Activated CD4-positive, alpha-beta T cell treated with anti-CD3 and anti-CD28 coated beads, Interleukin-2, amount 10 ng/mL, durations not matched to agents 7 days and 5 days (primary cell): ENCODE results near the gene CD180. TPM values are rescaled to one million over a fixed set of nuclear protein-coding genes. Genes with fewer than 3 reads are reported as not detected.
A peak's percentile ranks its signal among the peaks of the same experiment; 100 is the strongest.

ENCODE experiments used
- CTCF ChIA-PET: fragments of 350-600 bp; sonication (Branson Sonifier 250); formaldehyde crosslinking; loops from one replicate; lab custom pipeline; 2021; ENCODE audit warnings: antibody characterized with exemption; lab: Charles Lee
- POLR2A ChIA-PET: fragments of 350-600 bp; sonication (Branson Sonifier 250); formaldehyde crosslinking; loops from one replicate; lab custom pipeline; 2021; ENCODE audit warnings: antibody characterized with exemption; lab: Charles Lee
- DNase-seq: peaks from one replicate; pipeline ENCODE4 v3.0.0-alpha.2; 2020
- H3K27ac Mint-ChIP-seq: one replicate; pipeline ENCODE4 v1.8.0; 2021; ENCODE audit warnings: mild to moderate bottlenecking, moderate library complexity, mixed read lengths
- H3K27me3 Mint-ChIP-seq: one replicate; pipeline ENCODE4 v1.8.0; 2021; ENCODE audit warnings: mixed read lengths
- H3K36me3 Mint-ChIP-seq: one replicate; pipeline ENCODE4 v1.8.0; 2021; ENCODE audit warnings: low read depth, mixed read lengths
- H3K4me1 Mint-ChIP-seq: one replicate; pipeline ENCODE4 v1.8.0; 2021; ENCODE audit warnings: mixed read lengths
- H3K4me3 Mint-ChIP-seq: one replicate; pipeline ENCODE4 v1.8.0; 2021; ENCODE audit warnings: mild to moderate bottlenecking, moderate library complexity, mixed read lengths
- H3K9me3 Mint-ChIP-seq: one replicate; pipeline ENCODE4 v1.8.0; 2021; ENCODE audit warnings: mixed read lengths
- total RNA-seq, 2 experiments: library from RNA; stranded (reverse); gene quantifications; one replicate each; pipeline ENCODE4 v1.2.3, GENCODE V29; 2021

CD180 gene
- total RNA-seq, 2 experiments from 2014 or later: 0.17 TPM

- DNase-seq: no peak
- no peak overlapping the region for H3K27ac Mint-ChIP-seq
- peaks cover 57% of the 10 kb centered on the region for H3K4me1 Mint-ChIP-seq
- no peak overlapping the region for H3K4me3 Mint-ChIP-seq
- CTCF ChIA-PET: interaction anchor here (2.6 to 24.7 kb wide), 2 partner anchors 11 to 32 kb away, joined by 14 to 350 read pairs; no protein-coding TSS in a partner anchor
- POLR2A ChIA-PET: no interaction called here
- H3K27me3 Mint-ChIP-seq: no peaks in the 10 kb centered on the region
- peaks cover 45% of the 10 kb centered on the region for H3K36me3 Mint-ChIP-seq
- H3K9me3 Mint-ChIP-seq: peaks cover 34% of the 10 kb centered on the region
These were observed 958 bp downstream of the CD180 start for GRCh38 chr5:67195406-67196275.

GRCh38 chr5:67194166-67194565 is 2.4 kb downstream of the CD180 start:
- H3K4me3 Mint-ChIP-seq: no peak overlapping the region
- peaks cover 30% of the 10 kb centered on the region for H3K9me3 Mint-ChIP-seq
- DNase-seq: no peak
- no peaks in the 10 kb centered on the region for H3K27me3 Mint-ChIP-seq
- no peak overlapping the region for H3K27ac Mint-ChIP-seq
- ChIA-PET POLR2A (no interaction called here), CTCF (no interaction called here)
- peaks cover 55% of the 10 kb centered on the region for H3K4me1 Mint-ChIP-seq
- H3K36me3 Mint-ChIP-seq: peaks cover 38% of the 10 kb centered on the region

- Mint-ChIP-seq H3K36me3 (peaks cover 31% of the 10 kb centered on the region), H3K4me3 (no peak overlapping the region), H3K4me1 (peaks cover 55% of the 10 kb centered on the region), H3K27ac (peak overlapping the region; percentile 28), H3K27me3 (no peaks in the 10 kb centered on the region), H3K9me3 (peaks cover 24% of the 10 kb centered on the region)
- no peak for DNase-seq
- POLR2A ChIA-PET: no interaction called here
- CTCF ChIA-PET: interaction anchor here (0.9 to 3.2 kb wide), 5 partner anchors 9 to 27 kb away, joined by 3 to 19 read pairs (median 4); no protein-coding TSS in a partner anchor
These were observed 3.2 kb downstream of the CD180 start for GRCh38 chr5:67193439-67193807.

GRCh38 chr5:67192719-67193438 is 3.7 kb downstream of the CD180 start:
- DNase-seq: no peak
- peaks cover 30% of the 10 kb centered on the region for H3K36me3 Mint-ChIP-seq
- H3K27me3 Mint-ChIP-seq: no peaks in the 10 kb centered on the region
- H3K4me1 Mint-ChIP-seq: peaks cover 55% of the 10 kb centered on the region
- peaks cover 21% of the 10 kb centered on the region for H3K9me3 Mint-ChIP-seq
- ChIA-PET CTCF (interaction anchor here (0.8 to 3.2 kb wide), 7 partner anchors 9 to 27 kb away, joined by 3 to 19 read pairs (median 4); no protein-coding TSS in a partner anchor), POLR2A (no interaction called here)
- no peak overlapping the region for H3K4me3 Mint-ChIP-seq
- H3K27ac Mint-ChIP-seq: peak overlapping the region; percentile 28

- Mint-ChIP-seq H3K4me3 (no peak overlapping the region), H3K27me3 (no peaks in the 10 kb centered on the region), H3K9me3 (peaks cover 16% of the 10 kb centered on the region), H3K36me3 (peaks cover 36% of the 10 kb centered on the region), H3K4me1 (peaks cover 55% of the 10 kb centered on the region), H3K27ac (no peak overlapping the region)
- DNase-seq: no peak
- POLR2A ChIA-PET: no interaction called here
- CTCF ChIA-PET: interaction anchor here (0.9 to 3.2 kb wide), 4 partner anchors 9 to 16 kb away, joined by 3 to 19 read pairs (median 3); no protein-coding TSS in a partner anchor
These were observed 5.7 kb downstream of the CD180 start for GRCh38 chr5:67190861-67191260.

GRCh38 chr5:67190410-67190809 is 6.2 kb downstream of the CD180 start:
- Mint-ChIP-seq H3K4me3 (no peak overlapping the region), H3K27me3 (no peaks in the 10 kb centered on the region), H3K9me3 (peaks cover 14% of the 10 kb centered on the region), H3K36me3 (peaks cover 33% of the 10 kb centered on the region), H3K27ac (no peak overlapping the region), H3K4me1 (peaks cover 54% of the 10 kb centered on the region)
- ChIA-PET CTCF (interaction anchor here (1.6 to 3.2 kb wide), 2 partner anchors 9 to 12 kb away, joined by 3 to 19 read pairs; no protein-coding TSS in a partner anchor), POLR2A (no interaction called here)
- no peak for DNase-seq

- no peaks in the 10 kb centered on the region for H3K27me3 Mint-ChIP-seq
- ChIA-PET POLR2A (no interaction called here), CTCF (interaction anchor here (0.7 kb wide), 1 partner anchor 10 kb away, joined by 3 read pairs; no protein-coding TSS in a partner anchor)
- no peak overlapping the region for H3K4me3 Mint-ChIP-seq
- H3K36me3 Mint-ChIP-seq: peaks cover 36% of the 10 kb centered on the region
- peaks cover 13% of the 10 kb centered on the region for H3K9me3 Mint-ChIP-seq
- peaks cover 57% of the 10 kb centered on the region for H3K4me1 Mint-ChIP-seq
- H3K27ac Mint-ChIP-seq: no peak overlapping the region
- no peak for DNase-seq
These were observed 6.7 kb downstream of the CD180 start for GRCh38 chr5:67189931-67190330.

- Mint-ChIP-seq H3K27ac (peak overlapping the region; percentile 84), H3K36me3 (peaks cover 35% of the 10 kb centered on the region), H3K4me1 (peaks cover 54% of the 10 kb centered on the region), H3K4me3 (no peak overlapping the region), H3K9me3 (peaks cover 10% of the 10 kb centered on the region), H3K27me3 (no peaks in the 10 kb centered on the region)
- ChIA-PET CTCF (interaction anchor here (0.5 to 1.3 kb wide), 9 partner anchors 8 to 327 kb away, joined by 3 to 7 read pairs (median 3); partner anchors contain the start of gene CD180), POLR2A (no interaction called here)
- DNase-seq: no peak
These were observed 7.6 kb downstream of the CD180 start for GRCh38 chr5:67189079-67189354.

- CTCF ChIA-PET: interaction anchor here (0.5 to 1.3 kb wide), 10 partner anchors 9 to 328 kb away, joined by 3 to 7 read pairs (median 3); partner anchors contain the start of gene CD180
- Mint-ChIP-seq H3K4me3 (no peak overlapping the region), H3K9me3 (peaks cover 10% of the 10 kb centered on the region), H3K27ac (peak overlapping the region; percentile 84), H3K4me1 (peaks cover 49% of the 10 kb centered on the region), H3K36me3 (peaks cover 38% of the 10 kb centered on the region), H3K27me3 (no peaks in the 10 kb centered on the region)
- DNase-seq: no peak
- POLR2A ChIA-PET: no interaction called here
These were observed 8.1 kb downstream of the CD180 start for GRCh38 chr5:67188274-67189078.

- H3K4me3 Mint-ChIP-seq: no peak overlapping the region
- H3K36me3 Mint-ChIP-seq: peaks cover 37% of the 10 kb centered on the region
These were observed 9.4 kb downstream of the CD180 start for GRCh38 chr5:67187006-67187715.

GRCh38 chr5:67183859-67184258 is 12.7 kb downstream of the CD180 start:
- Mint-ChIP-seq H3K9me3 (peaks cover 29% of the 10 kb centered on the region), H3K36me3 (peaks cover 49% of the 10 kb centered on the region), H3K4me1 (peaks cover 66% of the 10 kb centered on the region), H3K27ac (no peak overlapping the region), H3K4me3 (no peak overlapping the region), H3K27me3 (no peaks in the 10 kb centered on the region)
- POLR2A ChIA-PET: no interaction called here
- CTCF ChIA-PET: interaction anchor here (1.2 kb wide), 2 partner anchors 9 to 18 kb away, joined by 3 read pairs; no protein-coding TSS in a partner anchor
- no peak for DNase-seq

More at GRCh38 chr5:67187006-67187715, 9.4 kb downstream of the CD180 start:
- DNase-seq: no peak
- ChIA-PET POLR2A (no interaction called here), CTCF (no interaction called here)
- H3K9me3 Mint-ChIP-seq: peaks cover 12% of the 10 kb centered on the region
- H3K4me1 Mint-ChIP-seq: peaks cover 57% of the 10 kb centered on the region
- peak overlapping the region; percentile 44 for H3K27ac Mint-ChIP-seq
- no peaks in the 10 kb centered on the region for H3K27me3 Mint-ChIP-seq
